ENCODE results near the gene SLC2A1. TPM values are rescaled to one million over a fixed set of nuclear protein-coding genes. Genes with fewer than 3 reads are reported as not detected.

Gene SLC2A1
- total RNA-seq, 1 experiment from 2014 or later, result 83.8 TPM

GRCh38 chr1:43000271-43000670 is 41.6 kb upstream of the SLC2A1 start:
- no peak overlapping the region for H3K27ac ChIP-seq (ENCODE audit: low read length)
- H3K36me3 ChIP-seq (ENCODE audit: insufficient read depth, low read length), result no peaks in the 10 kb centered on the region
- H3K4me2 ChIP-seq (ENCODE audit: low read depth, low read length, poor library complexity, severe bottlenecking), result no peak overlapping the region
- H4K20me1 ChIP-seq (ENCODE audit: insufficient read depth, low read depth, low read length), result no peaks in the 10 kb centered on the region
- no peaks in the 10 kb centered on the region for H3K4me1 ChIP-seq (ENCODE audit: low read length)
- H3K9me2 ChIP-seq (replicated peaks; ENCODE audit: insufficient read depth, low read length), result no peaks in the 10 kb centered on the region; the same call in 1 of the 2 replicates
- no peak overlapping the region for H3K4me3 ChIP-seq (ENCODE audit: low read length)
- H3K79me2 ChIP-seq (ENCODE audit: low read length), result no peaks in the 10 kb centered on the region
- no peaks in the 10 kb centered on the region for H3K9me3 ChIP-seq (ENCODE audit: low read length)
- no peak overlapping the region for H3K9ac ChIP-seq (ENCODE audit: low read length)
- no peak for DNase-seq
- H2AFZ ChIP-seq (ENCODE audit: low read length), result no peak overlapping the region
- H3K27me3 ChIP-seq (ENCODE audit: low read length), result no peaks in the 10 kb centered on the region

- H3K4me1 ChIP-seq (ENCODE audit: low read length), result no peaks in the 10 kb centered on the region
- H3K79me2 ChIP-seq (ENCODE audit: low read length), result no peaks in the 10 kb centered on the region
- no peaks in the 10 kb centered on the region for H3K36me3 ChIP-seq (ENCODE audit: insufficient read depth, low read length)
- H3K4me3 ChIP-seq (ENCODE audit: low read length), result no peak overlapping the region
- H4K20me1 ChIP-seq (ENCODE audit: insufficient read depth, low read depth, low read length), result no peaks in the 10 kb centered on the region
- peak; percentile 14 for DNase-seq
- no peak overlapping the region for H3K27ac ChIP-seq (ENCODE audit: low read length)
- H3K9me2 ChIP-seq (replicated peaks; ENCODE audit: insufficient read depth, low read length), result no peaks in the 10 kb centered on the region; the same call in 1 of the 2 replicates
- H3K27me3 ChIP-seq (ENCODE audit: low read length), result no peaks in the 10 kb centered on the region
- H2AFZ ChIP-seq (ENCODE audit: low read length), result no peak overlapping the region
- H3K4me2 ChIP-seq (ENCODE audit: low read depth, low read length, poor library complexity, severe bottlenecking), result no peak overlapping the region
- no peaks in the 10 kb centered on the region for H3K9me3 ChIP-seq (ENCODE audit: low read length)
- H3K9ac ChIP-seq (ENCODE audit: low read length), result no peak overlapping the region
These were observed 40.6 kb upstream of the SLC2A1 start for GRCh38 chr1:42999308-42999707.

DNA sequence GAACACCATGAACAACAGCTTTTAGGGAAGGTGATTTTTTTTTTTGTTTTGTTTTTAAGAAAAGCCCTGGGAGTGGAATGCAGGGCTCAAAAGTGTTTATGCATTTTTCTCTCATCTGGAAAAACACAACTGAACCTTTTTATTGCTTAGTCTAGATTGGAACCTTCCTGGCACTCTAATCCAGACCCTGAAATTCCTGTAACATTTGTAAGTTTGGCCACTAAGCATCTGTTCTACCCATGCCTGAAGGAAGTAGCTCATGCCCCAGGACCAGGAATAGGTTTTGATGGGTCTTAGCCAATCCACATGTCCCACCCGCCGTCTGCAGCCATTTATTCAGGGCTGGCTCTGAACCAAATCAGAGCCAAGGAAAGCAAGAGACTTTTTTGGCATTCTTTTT is 39.7 kb upstream of the SLC2A1 start:
- Histone ChIP-seq H3K4me2 (ENCODE audit: low read depth, low read length, poor library complexity, severe bottlenecking) (no peak overlapping the region), H4K20me1 (ENCODE audit: insufficient read depth, low read depth, low read length) (no peaks in the 10 kb centered on the region), H3K27me3 (ENCODE audit: low read length) (no peaks in the 10 kb centered on the region)

DNA sequence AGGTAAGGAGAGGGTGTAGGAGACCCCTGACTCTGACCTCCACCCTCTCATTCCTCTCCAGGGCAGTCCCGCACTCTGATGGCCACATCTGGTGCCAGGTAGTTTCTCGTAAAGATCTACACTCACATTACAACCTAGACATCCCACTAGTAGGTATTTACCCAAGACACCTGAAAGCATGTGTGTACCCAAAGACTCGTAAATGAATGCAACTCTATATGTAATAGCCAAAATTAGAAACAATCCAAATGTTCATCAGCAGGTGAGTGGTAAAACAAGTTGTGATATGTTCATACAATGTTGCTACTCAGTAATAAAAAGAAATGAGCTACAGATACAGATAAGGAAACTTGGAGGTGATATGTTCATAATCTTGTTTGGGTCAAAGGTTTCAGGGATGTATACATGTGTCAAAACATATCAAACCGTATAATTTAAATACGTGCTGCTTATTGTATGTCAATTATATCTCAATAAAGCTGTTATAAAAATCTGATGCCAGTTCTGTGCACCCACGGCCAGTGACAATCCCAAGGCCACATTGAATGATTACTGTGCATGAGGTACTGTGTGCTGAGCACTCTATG is 37.8 kb upstream of the SLC2A1 start:
- H3K9ac ChIP-seq (ENCODE audit: low read length), result no peak overlapping the region
- no peaks in the 10 kb centered on the region; the same call in 1 of the 2 replicates for H3K9me2 ChIP-seq (replicated peaks; ENCODE audit: insufficient read depth, low read length)
- H3K4me1 ChIP-seq (ENCODE audit: low read length), result no peaks in the 10 kb centered on the region
- no peak overlapping the region for H3K27ac ChIP-seq (ENCODE audit: low read length)
- no peak overlapping the region for H2AFZ ChIP-seq (ENCODE audit: low read length)
- H3K36me3 ChIP-seq (ENCODE audit: insufficient read depth, low read length), result no peaks in the 10 kb centered on the region
- no peaks in the 10 kb centered on the region for H3K27me3 ChIP-seq (ENCODE audit: low read length)
- no peaks in the 10 kb centered on the region for H3K9me3 ChIP-seq (ENCODE audit: low read length)
- H4K20me1 ChIP-seq (ENCODE audit: insufficient read depth, low read depth, low read length), result no peaks in the 10 kb centered on the region
- no peak for DNase-seq
- H3K79me2 ChIP-seq (ENCODE audit: low read length), result no peaks in the 10 kb centered on the region
- H3K4me3 ChIP-seq (ENCODE audit: low read length), result no peak overlapping the region
- H3K4me2 ChIP-seq (ENCODE audit: low read depth, low read length, poor library complexity, severe bottlenecking), result no peak overlapping the region

More for the DNA sequence above, 39.7 kb upstream of the SLC2A1 start:
- H3K9me3 ChIP-seq (ENCODE audit: low read length), result no peaks in the 10 kb centered on the region
- H3K79me2 ChIP-seq (ENCODE audit: low read length), result no peaks in the 10 kb centered on the region
- H3K36me3 ChIP-seq (ENCODE audit: insufficient read depth, low read length), result no peaks in the 10 kb centered on the region
- H3K27ac ChIP-seq (ENCODE audit: low read length), result no peak overlapping the region
- DNase-seq, result no peak
- no peaks in the 10 kb centered on the region for H3K4me1 ChIP-seq (ENCODE audit: low read length)
- no peak overlapping the region for H2AFZ ChIP-seq (ENCODE audit: low read length)
- H3K4me3 ChIP-seq (ENCODE audit: low read length), result no peak overlapping the region
- no peaks in the 10 kb centered on the region; the same call in 1 of the 2 replicates for H3K9me2 ChIP-seq (replicated peaks; ENCODE audit: insufficient read depth, low read length)
- no peak overlapping the region for H3K9ac ChIP-seq (ENCODE audit: low read length)

DNA sequence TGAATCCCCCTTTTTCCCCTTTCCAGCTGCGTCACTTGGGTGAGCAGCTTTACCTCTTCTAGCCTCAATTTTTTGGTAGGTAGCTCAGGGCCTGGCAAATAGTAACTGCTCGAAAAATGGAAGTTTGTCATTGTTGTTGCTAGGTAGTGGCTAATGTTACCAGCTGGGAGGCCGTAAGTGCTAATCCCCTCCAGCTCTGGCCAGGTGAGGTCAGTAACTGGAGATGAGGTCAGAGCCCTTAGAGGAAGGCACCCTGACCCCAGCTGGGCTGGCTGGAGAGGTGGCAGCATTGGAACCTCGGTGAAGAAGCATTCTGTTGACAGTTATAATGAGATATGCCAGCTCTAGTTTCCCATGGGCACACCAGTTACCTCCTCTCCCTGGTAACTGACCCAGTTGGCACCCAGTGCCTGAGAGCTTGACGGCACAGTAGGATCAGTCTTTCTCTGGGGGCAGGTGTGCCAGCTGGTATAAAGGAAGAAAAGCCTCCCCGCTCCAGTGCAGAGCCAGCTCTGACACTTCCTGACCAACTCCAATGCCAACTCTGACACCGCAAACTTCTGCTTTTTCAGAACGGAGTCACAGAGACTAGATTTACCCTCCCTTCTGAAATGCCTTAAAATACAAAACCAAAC is 35.0 kb upstream of the SLC2A1 start:
- Histone ChIP-seq H3K4me3 (ENCODE audit: low read length) (no peak overlapping the region), H3K27me3 (ENCODE audit: low read length) (no peaks in the 10 kb centered on the region), H3K27ac (ENCODE audit: low read length) (no peak overlapping the region), H3K79me2 (ENCODE audit: low read length) (no peaks in the 10 kb centered on the region), H3K9ac (ENCODE audit: low read length) (no peak overlapping the region), H3K4me2 (ENCODE audit: low read depth, low read length, poor library complexity, severe bottlenecking) (no peak overlapping the region), H3K36me3 (ENCODE audit: insufficient read depth, low read length) (no peaks in the 10 kb centered on the region), H3K4me1 (ENCODE audit: low read length) (no peaks in the 10 kb centered on the region), H3K9me3 (ENCODE audit: low read length) (no peaks in the 10 kb centered on the region), H3K9me2 (replicated peaks; ENCODE audit: insufficient read depth, low read length) (no peaks in the 10 kb centered on the region), H4K20me1 (ENCODE audit: insufficient read depth, low read depth, low read length) (no peaks in the 10 kb centered on the region), H2AFZ (ENCODE audit: low read length) (no peak overlapping the region)
- no peak for DNase-seq

GRCh38 chr1:42992054-42992571 is 33.4 kb upstream of the SLC2A1 start:
- Histone ChIP-seq H3K36me3 (ENCODE audit: insufficient read depth, low read length) (no peaks in the 10 kb centered on the region), H4K20me1 (ENCODE audit: insufficient read depth, low read depth, low read length) (no peaks in the 10 kb centered on the region), H3K79me2 (ENCODE audit: low read length) (no peaks in the 10 kb centered on the region), H3K4me1 (ENCODE audit: low read length) (no peaks in the 10 kb centered on the region), H3K9me3 (ENCODE audit: low read length) (no peaks in the 10 kb centered on the region), H2AFZ (ENCODE audit: low read length) (no peak overlapping the region), H3K9ac (ENCODE audit: low read length) (no peak overlapping the region), H3K27me3 (ENCODE audit: low read length) (no peaks in the 10 kb centered on the region), H3K4me3 (ENCODE audit: low read length) (no peak overlapping the region), H3K27ac (ENCODE audit: low read length) (no peak overlapping the region), H3K9me2 (replicated peaks; ENCODE audit: insufficient read depth, low read length) (no peaks in the 10 kb centered on the region), H3K4me2 (ENCODE audit: low read depth, low read length, poor library complexity, severe bottlenecking) (no peak overlapping the region)
- peak; percentile 43 for DNase-seq

- H2AFZ ChIP-seq (ENCODE audit: low read length), result no peak overlapping the region
- no peaks in the 10 kb centered on the region for H3K9me2 ChIP-seq (replicated peaks; ENCODE audit: insufficient read depth, low read length)
- H4K20me1 ChIP-seq (ENCODE audit: insufficient read depth, low read depth, low read length), result no peaks in the 10 kb centered on the region
- no peak overlapping the region for H3K4me3 ChIP-seq (ENCODE audit: low read length)
- no peaks in the 10 kb centered on the region for H3K36me3 ChIP-seq (ENCODE audit: insufficient read depth, low read length)
- no peaks in the 10 kb centered on the region for H3K4me1 ChIP-seq (ENCODE audit: low read length)
- H3K9me3 ChIP-seq (ENCODE audit: low read length), result no peaks in the 10 kb centered on the region
- H3K4me2 ChIP-seq (ENCODE audit: low read depth, low read length, poor library complexity, severe bottlenecking), result no peak overlapping the region
- H3K27ac ChIP-seq (ENCODE audit: low read length), result no peak overlapping the region
- H3K9ac ChIP-seq (ENCODE audit: low read length), result no peak overlapping the region
- no peak for DNase-seq
- H3K27me3 ChIP-seq (ENCODE audit: low read length), result no peaks in the 10 kb centered on the region
- no peaks in the 10 kb centered on the region for H3K79me2 ChIP-seq (ENCODE audit: low read length)
These were observed 32.2 kb upstream of the SLC2A1 start for GRCh38 chr1:42990757-42991346.

DNA sequence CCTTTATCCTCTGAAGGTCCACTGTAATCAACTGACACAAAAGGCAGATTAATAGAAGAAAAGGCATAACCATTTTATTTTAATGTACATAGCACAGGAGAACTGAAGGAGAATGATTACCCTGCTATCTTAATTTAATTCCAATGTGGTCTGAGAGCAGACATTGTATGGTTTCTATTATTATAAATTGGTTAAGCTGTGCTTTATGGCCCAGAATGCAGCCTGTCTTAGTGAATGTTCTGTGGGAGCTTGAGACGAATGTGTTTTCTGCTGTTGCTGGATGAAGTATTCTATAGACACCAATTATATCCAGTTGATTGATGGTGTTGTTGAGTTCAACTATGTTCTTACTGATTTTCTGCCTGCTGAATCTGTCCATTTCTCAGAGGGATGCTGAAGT is 25.0 kb upstream of the SLC2A1 start:
- no peak overlapping the region for H2AFZ ChIP-seq (ENCODE audit: low read length)
- H3K9me2 ChIP-seq (replicated peaks; ENCODE audit: insufficient read depth, low read length), result no peaks in the 10 kb centered on the region
- DNase-seq, result no peak
- no peaks in the 10 kb centered on the region for H4K20me1 ChIP-seq (ENCODE audit: insufficient read depth, low read depth, low read length)
- peaks cover 9% of the 10 kb centered on the region for H3K4me1 ChIP-seq (ENCODE audit: low read length)
- no peaks in the 10 kb centered on the region for H3K36me3 ChIP-seq (ENCODE audit: insufficient read depth, low read length)
- H3K9me3 ChIP-seq (ENCODE audit: low read length), result no peaks in the 10 kb centered on the region
- no peaks in the 10 kb centered on the region for H3K27me3 ChIP-seq (ENCODE audit: low read length)
- H3K79me2 ChIP-seq (ENCODE audit: low read length), result no peaks in the 10 kb centered on the region
- no peak overlapping the region for H3K9ac ChIP-seq (ENCODE audit: low read length)
- no peak overlapping the region for H3K4me2 ChIP-seq (ENCODE audit: low read depth, low read length, poor library complexity, severe bottlenecking)
- no peak overlapping the region for H3K27ac ChIP-seq (ENCODE audit: low read length)
- no peak overlapping the region for H3K4me3 ChIP-seq (ENCODE audit: low read length)
